Chondrocyte (in vitro differentiated cells): Measurements from ENCODE around the gene CPA5. TPM values are rescaled to one million over a fixed set of nuclear protein-coding genes. Genes with fewer than 3 reads are reported as not detected.

Experiments used
- DNase-seq: peaks from one replicate; pipeline ENCODE4 v3.0.0; 2021; ENCODE audit warnings: mixed read lengths, low spot score
- H3K27ac Mint-ChIP-seq: one replicate; pipeline ENCODE4 v1.8.0; 2021; ENCODE audit warnings: mild to moderate bottlenecking, moderate library complexity, mixed read lengths; ENCODE audit not compliant: unreplicated experiment
- H3K27me3 Mint-ChIP-seq: 2 replicates; pipeline ENCODE4 v1.8.0; 2021; ENCODE audit warnings: low read depth, mixed read lengths
- H3K36me3 Mint-ChIP-seq: 2 replicates; pipeline ENCODE4 v1.8.0; 2021; ENCODE audit warnings: low read depth, mixed read lengths
- H3K4me1 Mint-ChIP-seq: 2 replicates; pipeline ENCODE4 v1.8.0; 2021; ENCODE audit warnings: low read depth, mild to moderate bottlenecking, mixed read lengths
- H3K4me3 Mint-ChIP-seq: one replicate; pipeline ENCODE4 v1.8.0; 2021; ENCODE audit warnings: mild to moderate bottlenecking, moderate library complexity, mixed read lengths; ENCODE audit not compliant: unreplicated experiment
- H3K9me3 Mint-ChIP-seq: 2 replicates; pipeline ENCODE4 v1.8.0; 2021; ENCODE audit warnings: low read depth, mixed read lengths
- total RNA-seq: library from RNA; stranded (reverse); gene quantifications from 3 replicates; pipeline ENCODE4 v1.2.1, GENCODE V29; 2021
- TF ChIP-seq, protein P1 (sequence below): fragments of 200-600 bp; sonication (generic); IDR thresholded peaks from 2 replicates; pipeline ENCODE4 v1.5.0; 2021; ENCODE audit warnings: antibody characterized with exemption, mild to moderate bottlenecking, moderate library complexity

The CPA5 gene
- total RNA-seq, 1 donor from 2014 or later, result not detected

DNA sequence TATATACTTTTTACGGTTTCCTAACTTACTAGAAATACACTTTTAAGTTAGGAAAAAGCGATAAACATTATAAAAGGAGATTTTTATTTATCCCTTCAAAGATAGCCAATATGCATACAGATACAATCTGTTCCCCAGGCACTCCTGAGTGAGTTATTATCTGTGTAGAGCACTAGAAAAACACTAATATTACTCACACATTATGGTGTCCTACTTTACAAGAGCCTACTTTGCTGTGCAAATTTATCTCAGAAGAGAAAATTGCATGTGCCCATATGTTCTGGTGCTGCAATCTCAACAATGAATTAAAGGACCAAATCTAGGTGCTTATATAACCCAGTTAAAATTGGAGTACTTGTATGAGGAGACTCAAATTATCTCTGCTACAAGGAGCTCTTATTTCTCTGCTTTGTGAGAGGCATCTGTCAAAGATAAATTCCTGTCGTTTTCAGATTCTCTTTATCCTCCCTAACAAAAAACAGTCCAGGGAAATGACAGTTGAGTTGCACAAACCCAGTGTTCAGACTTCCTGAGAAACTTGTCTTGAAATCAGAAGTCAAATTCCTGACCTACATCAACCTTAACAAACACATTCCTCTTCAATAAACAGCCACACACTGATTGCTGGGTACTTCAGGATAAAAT, 64.6 kb downstream of the CPA5 start:
- H3K27ac Mint-ChIP-seq, result peak overlapping the region; percentile 61
- peaks cover 15% of the 10 kb centered on the region for H3K4me1 Mint-ChIP-seq
- H3K36me3 Mint-ChIP-seq, result no peaks in the 10 kb centered on the region
- H3K27me3 Mint-ChIP-seq, result no peaks in the 10 kb centered on the region
- H3K9me3 Mint-ChIP-seq, result no peaks in the 10 kb centered on the region
- TF ChIP-seq, protein P1, sequence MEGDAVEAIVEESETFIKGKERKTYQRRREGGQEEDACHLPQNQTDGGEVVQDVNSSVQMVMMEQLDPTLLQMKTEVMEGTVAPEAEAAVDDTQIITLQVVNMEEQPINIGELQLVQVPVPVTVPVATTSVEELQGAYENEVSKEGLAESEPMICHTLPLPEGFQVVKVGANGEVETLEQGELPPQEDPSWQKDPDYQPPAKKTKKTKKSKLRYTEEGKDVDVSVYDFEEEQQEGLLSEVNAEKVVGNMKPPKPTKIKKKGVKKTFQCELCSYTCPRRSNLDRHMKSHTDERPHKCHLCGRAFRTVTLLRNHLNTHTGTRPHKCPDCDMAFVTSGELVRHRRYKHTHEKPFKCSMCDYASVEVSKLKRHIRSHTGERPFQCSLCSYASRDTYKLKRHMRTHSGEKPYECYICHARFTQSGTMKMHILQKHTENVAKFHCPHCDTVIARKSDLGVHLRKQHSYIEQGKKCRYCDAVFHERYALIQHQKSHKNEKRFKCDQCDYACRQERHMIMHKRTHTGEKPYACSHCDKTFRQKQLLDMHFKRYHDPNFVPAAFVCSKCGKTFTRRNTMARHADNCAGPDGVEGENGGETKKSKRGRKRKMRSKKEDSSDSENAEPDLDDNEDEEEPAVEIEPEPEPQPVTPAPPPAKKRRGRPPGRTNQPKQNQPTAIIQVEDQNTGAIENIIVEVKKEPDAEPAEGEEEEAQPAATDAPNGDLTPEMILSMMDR, result no peak
- no peak overlapping the region for H3K4me3 Mint-ChIP-seq
- DNase-seq, result no peak

DNA sequence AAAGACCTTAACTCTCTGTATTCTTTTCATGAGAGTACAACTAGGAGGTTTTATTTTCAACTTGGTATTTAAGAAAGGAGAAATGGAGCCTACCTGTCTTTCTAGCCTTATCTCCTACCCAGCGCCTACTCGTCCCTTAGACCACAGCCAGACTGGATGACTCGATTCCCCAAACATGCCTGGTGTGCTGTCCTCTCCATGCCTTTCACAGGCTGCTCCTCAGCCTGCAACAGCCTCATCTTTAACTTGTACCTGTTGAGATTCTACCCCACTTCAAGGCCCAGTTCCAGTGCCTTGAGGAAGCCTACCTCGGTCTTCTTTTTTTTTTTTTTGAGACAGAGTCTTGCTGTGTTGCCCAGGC, 65.1 kb downstream of the CPA5 start:
- Mint-ChIP-seq H3K27ac (peak overlapping the region; percentile 61), H3K27me3 (no peaks in the 10 kb centered on the region), H3K4me3 (no peak overlapping the region), H3K9me3 (no peaks in the 10 kb centered on the region), H3K36me3 (no peaks in the 10 kb centered on the region), H3K4me1 (peaks cover 15% of the 10 kb centered on the region)
- TF ChIP-seq, protein P1, result no peak
- no peak for DNase-seq

- Mint-ChIP-seq H3K36me3 (no peaks in the 10 kb centered on the region), H3K4me3 (no peak overlapping the region), H3K9me3 (no peaks in the 10 kb centered on the region), H3K4me1 (peaks cover 15% of the 10 kb centered on the region), H3K27me3 (no peaks in the 10 kb centered on the region), H3K27ac (no peak overlapping the region)
- no peak for DNase-seq
- TF ChIP-seq, protein P1, result no peak
Observed at GRCh38 chr7:130410868-130411541, 66.4 kb downstream of the CPA5 start.

DNA sequence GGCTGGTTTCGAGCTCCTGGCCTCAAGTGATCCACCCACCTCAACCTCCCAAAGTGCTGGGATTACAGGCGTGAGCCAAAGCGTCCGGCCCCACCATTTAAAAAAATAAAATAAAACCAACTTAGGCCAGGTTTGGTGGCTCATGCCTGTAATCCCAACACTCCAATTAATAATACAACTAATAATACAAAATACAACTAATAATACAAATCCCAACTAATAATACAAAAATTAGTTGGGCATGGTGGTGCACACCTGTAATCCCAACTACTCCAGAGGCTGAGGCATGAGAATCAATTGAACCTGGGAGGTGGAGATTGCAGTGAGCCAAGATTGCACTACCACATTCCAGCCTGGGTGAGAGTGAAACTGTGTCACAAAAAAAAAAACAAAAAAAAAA, 68.6 kb downstream of the CPA5 start:
- no peak for DNase-seq
- TF ChIP-seq, protein P1, result no peak
- Mint-ChIP-seq H3K27ac (no peak overlapping the region), H3K36me3 (no peaks in the 10 kb centered on the region), H3K4me3 (no peak overlapping the region), H3K27me3 (no peaks in the 10 kb centered on the region), H3K4me1 (peaks cover 19% of the 10 kb centered on the region), H3K9me3 (no peaks in the 10 kb centered on the region)

DNA sequence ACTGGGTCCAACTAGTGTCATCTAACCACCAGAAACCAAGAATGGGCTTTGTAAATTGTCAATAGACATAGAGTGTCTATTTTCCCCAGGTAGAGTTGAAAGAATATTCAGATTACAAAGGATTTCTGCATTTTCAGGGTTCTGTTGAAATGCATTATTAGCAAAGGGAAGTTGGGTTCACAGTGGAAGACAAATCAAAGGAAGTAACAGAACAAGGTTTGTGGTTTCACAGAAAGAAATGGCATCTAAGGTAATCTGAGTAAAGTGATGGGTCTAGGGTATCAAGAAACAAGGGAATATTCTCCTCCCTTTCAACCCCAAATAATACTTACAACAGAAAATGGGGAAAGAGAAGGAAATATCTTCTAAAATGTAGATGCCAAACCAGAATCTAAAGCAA, 70.4 kb downstream of the CPA5 start:
- peaks cover 10% of the 10 kb centered on the region for H3K4me1 Mint-ChIP-seq
- H3K27ac Mint-ChIP-seq, result no peak overlapping the region

More for the DNA sequence above, 70.4 kb downstream of the CPA5 start:
- no peaks in the 10 kb centered on the region for H3K9me3 Mint-ChIP-seq
- TF ChIP-seq, protein P1, result no peak
- H3K27me3 Mint-ChIP-seq, result no peaks in the 10 kb centered on the region
- H3K36me3 Mint-ChIP-seq, result no peaks in the 10 kb centered on the region
- no peak overlapping the region for H3K4me3 Mint-ChIP-seq
- no peak for DNase-seq
